HG03469 (cell line): ENCODE measurements around the gene ZRANB1.
"Not testable (repeated sequence)": the region's sequence is repeated elsewhere in the genome, so short reads cannot be mapped to it uniquely, and the experiment has no call there.

Source experiments
- ATAC-seq: cut with Tn5 transposase; IDR thresholded peaks from one replicate; pipeline ENCODE4 v1.9.1; 2021; ENCODE audit warnings: mild to moderate bottlenecking, moderate library complexity, moderate number of reproducible peaks; ENCODE audit not compliant: unreplicated experiment

The ZRANB1 gene

DNA sequence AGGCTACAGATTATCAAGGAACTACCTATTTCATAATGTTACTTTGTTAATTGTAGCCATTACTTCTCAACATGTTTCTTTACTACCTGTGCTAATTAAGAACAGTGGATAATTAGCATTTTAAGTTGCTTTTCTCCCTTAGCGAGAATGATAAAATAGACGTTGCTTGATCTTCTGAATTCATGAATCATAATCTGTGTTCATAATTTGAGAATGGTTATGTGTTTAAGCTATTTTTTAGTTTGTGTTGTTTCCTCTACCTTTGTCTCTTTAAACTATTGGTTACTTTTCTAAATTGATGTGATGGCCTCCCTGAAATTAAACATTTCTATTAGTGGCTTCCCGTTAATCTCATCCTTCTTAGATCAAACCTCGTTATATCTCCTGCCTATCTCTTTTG lies at the start of gene ZRANB1:
Gene ZRANB1, plus strand, starts transcription at position 301 of the 400 bp plus-strand sequence. CDS start 371 bp downstream, outside the sequence.
- ATAC-seq: no peak

DNA sequence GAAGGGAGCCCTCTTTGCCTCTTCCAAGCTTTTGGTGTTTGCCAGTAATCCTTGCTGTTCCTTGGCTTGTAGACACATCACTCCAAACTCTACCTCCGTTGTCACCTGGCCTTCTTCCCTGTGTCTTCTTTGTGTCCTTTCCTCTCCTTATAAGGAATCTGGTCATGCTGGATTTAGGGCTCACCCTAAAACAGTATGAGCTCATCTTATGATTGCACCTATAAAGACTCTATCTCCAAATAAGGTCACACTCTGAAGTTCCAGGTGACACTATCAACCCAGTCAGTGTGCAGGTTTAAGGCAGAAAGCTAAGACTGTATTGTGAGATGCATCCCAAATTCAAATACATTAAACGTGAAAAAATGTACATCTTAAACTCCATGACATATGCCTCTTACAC lies 49.0 kb upstream of the ZRANB1 start:
- ATAC-seq: no peak

GRCh38 chr10:124894569-124895215 lies 47.2 kb upstream of the ZRANB1 start:
- no peak for ATAC-seq

- ATAC-seq: no peak
These were observed 45.2 kb upstream of the ZRANB1 start for GRCh38 chr10:124896751-124897150.

GRCh38 chr10:124898471-124898870 lies 43.5 kb upstream of the ZRANB1 start:
- no peak for ATAC-seq

DNA sequence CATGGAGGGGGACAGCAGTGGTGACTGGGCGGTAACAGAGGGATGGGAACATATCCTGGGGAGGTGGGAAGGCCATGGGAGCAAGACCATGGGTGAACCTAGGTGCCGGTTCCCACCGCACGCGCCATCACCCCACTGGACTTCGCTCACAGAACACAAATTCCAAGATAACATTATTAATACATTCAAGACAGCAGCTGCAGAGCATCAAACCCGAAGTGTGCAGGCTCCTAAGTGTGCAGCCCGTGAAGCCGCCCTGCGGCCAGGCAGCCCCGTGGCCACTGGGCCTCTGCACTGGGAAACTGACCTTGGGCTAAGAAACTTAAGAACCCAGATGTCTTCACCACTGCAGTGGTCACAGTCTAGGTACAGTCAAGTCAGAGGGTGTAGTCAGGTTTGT lies 42.8 kb upstream of the ZRANB1 start:
- ATAC-seq: no peak

- ATAC-seq: no peak
These were observed 39.5 kb upstream of the ZRANB1 start for GRCh38 chr10:124902462-124902861.

GRCh38 chr10:124903111-124903510 lies 38.8 kb upstream of the ZRANB1 start:
- ATAC-seq: no peak

DNA sequence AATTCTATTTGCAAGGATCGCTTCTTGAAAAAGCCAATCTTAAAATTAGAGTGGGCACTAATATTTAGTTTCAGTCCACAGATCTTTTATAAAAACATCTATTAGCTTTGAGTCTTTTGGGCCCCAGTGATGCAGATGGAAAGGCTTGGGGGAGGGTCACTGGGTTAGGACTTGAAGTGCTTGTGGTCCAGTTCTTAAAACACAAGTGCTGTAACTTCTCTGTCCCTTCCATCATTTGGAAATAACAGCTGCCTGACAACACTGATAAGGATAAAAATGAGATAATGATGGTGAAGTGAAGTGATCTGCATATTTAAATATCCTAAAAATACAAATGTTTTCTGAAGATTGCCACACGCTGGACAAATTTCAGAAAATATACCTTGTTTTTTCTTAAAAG lies 37.1 kb upstream of the ZRANB1 start:
- ATAC-seq: no peak

DNA sequence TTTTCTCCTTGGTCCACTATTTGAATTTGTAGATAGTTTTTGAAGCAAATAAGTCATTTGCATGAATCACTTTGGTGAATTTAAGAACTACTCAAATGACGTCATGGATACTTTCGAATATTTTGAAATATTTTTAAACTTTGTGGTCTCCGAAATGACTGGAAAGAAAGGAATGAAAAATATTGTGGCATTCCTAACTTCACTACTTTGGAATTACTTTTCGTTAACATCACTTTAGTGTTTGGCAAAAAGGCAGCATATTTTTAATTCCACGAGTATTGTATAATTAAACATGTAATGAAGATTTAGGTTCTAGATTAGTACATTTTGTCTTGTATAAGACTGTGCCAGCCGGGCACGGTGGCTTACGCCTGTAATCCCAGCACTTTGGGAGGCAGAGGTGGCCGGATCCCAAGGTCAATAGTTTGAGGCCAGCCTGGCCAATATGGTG lies 35.3 kb upstream of the ZRANB1 start:
- ATAC-seq: no peak

GRCh38 chr10:124909563-124909962 lies 32.4 kb upstream of the ZRANB1 start:
- no peak for ATAC-seq

GRCh38 chr10:124911124-124912067 lies 30.5 kb upstream of the ZRANB1 start:
- no peak for ATAC-seq

GRCh38 chr10:124912101-124912886 lies 29.6 kb upstream of the ZRANB1 start:
- no peak for ATAC-seq

DNA sequence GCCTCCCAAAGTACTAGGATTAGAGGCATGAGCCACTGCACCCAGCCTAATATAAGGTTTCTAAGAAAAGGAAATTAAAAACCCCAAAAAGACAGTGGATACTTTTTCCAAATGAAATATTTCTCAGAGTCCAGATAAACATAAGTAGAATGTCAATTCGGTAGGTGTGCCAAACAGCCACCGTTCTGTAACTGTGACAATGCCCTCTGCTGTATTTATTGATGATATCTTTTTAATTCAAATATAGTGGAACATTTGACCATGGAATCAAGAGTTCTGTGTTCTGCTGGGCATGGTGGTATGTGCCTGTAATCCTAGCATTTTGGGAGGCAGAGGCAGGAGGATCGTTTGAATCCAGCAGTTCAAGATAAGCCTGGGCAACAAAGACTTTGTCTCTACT lies 28.8 kb upstream of the ZRANB1 start:
- no peak for ATAC-seq

- not testable (repeated sequence) for ATAC-seq
These were observed 27.5 kb upstream of the ZRANB1 start for GRCh38 chr10:124914398-124914797.

GRCh38 chr10:124916098-124916584 lies 25.8 kb upstream of the ZRANB1 start:
- no peak for ATAC-seq

GRCh38 chr10:124916585-124917427 lies 25.1 kb upstream of the ZRANB1 start:
- peak; percentile 95 for ATAC-seq

DNA sequence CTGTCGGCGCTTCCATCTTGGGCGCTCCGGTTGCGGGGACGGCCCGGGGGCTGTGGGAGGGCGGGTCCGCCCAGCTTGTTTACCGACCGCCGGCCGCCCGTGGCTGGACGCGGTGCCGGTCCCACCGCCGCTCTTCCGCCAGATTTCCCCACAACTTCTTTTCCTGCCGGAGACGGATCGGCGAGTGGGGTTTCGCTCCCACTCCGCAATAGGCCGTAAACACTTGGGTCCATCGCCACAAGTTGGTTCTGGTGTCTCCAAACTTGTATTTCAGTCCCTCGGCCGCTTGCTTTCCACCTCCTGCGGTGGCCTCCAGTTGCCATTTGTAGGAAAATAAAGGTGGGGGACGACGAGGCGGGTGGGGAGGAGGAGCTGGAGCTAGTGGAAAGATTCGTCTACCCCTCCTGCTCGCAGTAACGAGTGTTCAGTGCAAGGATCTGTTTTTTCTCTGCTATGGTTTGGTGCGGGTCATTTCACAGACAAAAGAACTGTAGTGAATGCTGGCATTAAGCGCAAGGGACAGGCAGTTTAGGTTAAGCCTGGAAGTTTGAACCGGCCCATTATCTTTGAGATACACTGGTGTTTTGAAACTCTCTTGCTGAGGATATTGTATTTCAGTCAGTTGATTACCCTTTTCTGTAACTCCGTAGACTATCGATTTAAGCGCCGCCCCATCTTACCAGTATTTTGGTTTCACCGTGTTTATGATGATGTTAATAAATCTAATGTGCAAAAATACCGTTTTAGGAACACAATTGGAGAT lies 24.3 kb upstream of the ZRANB1 start:
- ATAC-seq: no peak

DNA sequence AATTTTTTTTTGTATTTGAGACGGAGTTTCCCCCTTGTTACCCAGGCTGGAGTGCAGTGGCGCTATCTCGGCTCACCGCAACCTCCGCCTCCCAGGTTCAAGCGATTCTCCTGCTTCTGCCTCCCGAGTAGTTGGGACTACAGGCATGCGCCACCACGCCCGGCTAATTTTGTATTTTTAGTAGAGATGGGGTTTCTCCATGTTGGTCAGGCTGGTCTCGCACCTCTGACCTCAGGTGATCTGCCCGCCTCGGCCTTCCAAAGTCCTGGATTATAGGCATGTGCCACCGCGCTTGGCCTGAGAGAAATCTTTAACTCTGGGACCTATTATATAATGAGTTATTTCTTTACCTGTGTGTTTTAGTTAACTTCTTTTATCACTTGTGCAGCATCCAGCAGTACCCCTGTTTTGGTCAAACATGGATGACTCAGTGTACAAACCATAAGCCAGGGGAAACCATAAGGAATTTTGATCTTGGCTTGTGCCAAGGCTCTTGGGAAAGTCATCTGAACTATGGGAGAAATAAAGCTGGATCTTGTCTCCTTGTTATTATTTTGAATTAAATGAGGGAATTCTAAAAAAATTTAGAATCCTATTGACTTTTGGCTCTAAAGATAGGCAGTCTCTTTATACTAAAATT lies 23.6 kb upstream of the ZRANB1 start:
- ATAC-seq: no peak
